ENCODE measurements around the gene TACC2.

GRCh38 chr10:122077311-122077875 is 88.4 kb downstream of the TACC2 start:
- TF ChIP-seq CTCF (IDR thresholded peaks at IDR 0.05; ENCODE audit: insufficient read depth, low read length, poor library complexity, severe bottlenecking) (no peak), EZH2phosphoT487 (conservative IDR thresholded peaks at IDR 0.05; ENCODE audit: low read length) (no peak)
